ENCODE measurements around the gene TMEM179.
"Not testable (repeated sequence)": the region's sequence is repeated elsewhere in the genome, so short reads cannot be mapped to it uniquely, and the experiment has no call there.

The TMEM179 gene

GRCh38 chr14:104637546-104638003 is 33.0 kb upstream of the TMEM179 start:
- no peak for DNase-seq (ENCODE audit: low read depth, low spot score)

GRCh38 chr14:104636846-104637545 is 32.4 kb upstream of the TMEM179 start:
- not testable (repeated sequence) for DNase-seq (ENCODE audit: low read depth, low spot score)

GRCh38 chr14:104636131-104636530 is 31.6 kb upstream of the TMEM179 start:
- no peak for DNase-seq (ENCODE audit: low read depth, low spot score)

GRCh38 chr14:104635717-104636116 is 31.1 kb upstream of the TMEM179 start:
- no peak for DNase-seq (ENCODE audit: low read depth, low spot score)

GRCh38 chr14:104634886-104635570 is 30.5 kb upstream of the TMEM179 start:
- no peak for DNase-seq (ENCODE audit: low read depth, low spot score)

GRCh38 chr14:104634138-104634760 is 29.7 kb upstream of the TMEM179 start:
- no peak for DNase-seq (ENCODE audit: low read depth, low spot score)

- DNase-seq (ENCODE audit: low read depth, low spot score) = no peak
These were observed 28.9 kb upstream of the TMEM179 start for GRCh38 chr14:104633276-104634137.

GRCh38 chr14:104632781-104633180 is 28.2 kb upstream of the TMEM179 start:
- no peak for DNase-seq (ENCODE audit: low read depth, low spot score)

- DNase-seq (ENCODE audit: low read depth, low spot score) = peak; percentile 71
These were observed 20.4 kb upstream of the TMEM179 start for GRCh38 chr14:104624939-104625338.

GRCh38 chr14:104614126-104614812 is 9.7 kb upstream of the TMEM179 start:
- DNase-seq (ENCODE audit: low read depth, low spot score) = no peak

- no peak for DNase-seq (ENCODE audit: low read depth, low spot score)
These were observed 7.3 kb upstream of the TMEM179 start for GRCh38 chr14:104611881-104612280.

GRCh38 chr14:104610749-104611310 is 6.3 kb upstream of the TMEM179 start:
- no peak for DNase-seq (ENCODE audit: low read depth, low spot score)

GRCh38 chr14:104609666-104610065 is 5.1 kb upstream of the TMEM179 start:
- DNase-seq (ENCODE audit: low read depth, low spot score) = no peak

GRCh38 chr14:104603711-104604401 is 716 bp downstream of the TMEM179 start:
- DNase-seq (ENCODE audit: low read depth, low spot score) = no peak

GRCh38 chr14:104602933-104603325 is 1.6 kb downstream of the TMEM179 start:
- DNase-seq (ENCODE audit: low read depth, low spot score) = no peak

GRCh38 chr14:104602315-104602932 is 2.1 kb downstream of the TMEM179 start:
- no peak for DNase-seq (ENCODE audit: low read depth, low spot score)

- no peak for DNase-seq (ENCODE audit: low read depth, low spot score)
These were observed 2.8 kb downstream of the TMEM179 start for GRCh38 chr14:104601786-104602185.

GRCh38 chr14:104600805-104601204 is 3.8 kb downstream of the TMEM179 start:
- no peak for DNase-seq (ENCODE audit: low read depth, low spot score)

GRCh38 chr14:104600141-104600643 is 4.4 kb downstream of the TMEM179 start:
- no peak for DNase-seq (ENCODE audit: low read depth, low spot score)

- no peak for DNase-seq (ENCODE audit: low read depth, low spot score)
These were observed 5.1 kb downstream of the TMEM179 start for GRCh38 chr14:104599446-104599845.

Measured in ELF-1 (cell line).